ENCODE data around the gene TTLL12.

DNA sequence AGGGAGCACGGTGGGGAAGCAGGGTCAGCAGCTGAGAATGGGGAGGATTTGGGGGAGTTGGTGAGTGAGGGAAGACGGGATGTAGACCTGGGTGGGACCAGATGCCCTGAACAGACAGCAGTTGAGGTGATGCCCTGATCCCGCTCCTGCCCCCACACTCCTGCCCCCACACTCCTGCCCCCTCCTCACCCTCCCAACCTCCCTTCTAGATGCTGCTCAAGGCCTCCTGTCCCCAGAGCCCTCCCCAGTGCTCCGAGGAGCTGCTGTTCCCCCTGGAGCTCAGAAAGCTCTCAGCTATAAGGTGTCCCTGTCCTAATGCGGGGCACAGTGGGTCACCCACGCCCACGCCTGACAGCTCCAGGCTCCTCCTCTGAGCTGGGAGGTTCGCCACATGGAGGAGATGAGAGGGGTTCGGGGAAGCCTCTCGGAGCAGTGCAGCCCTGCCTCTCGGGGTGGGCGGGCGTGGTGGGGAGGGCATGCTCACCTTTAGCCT, 25.1 kb upstream of the TTLL12 start:
- TF ChIP-seq, protein P1, sequence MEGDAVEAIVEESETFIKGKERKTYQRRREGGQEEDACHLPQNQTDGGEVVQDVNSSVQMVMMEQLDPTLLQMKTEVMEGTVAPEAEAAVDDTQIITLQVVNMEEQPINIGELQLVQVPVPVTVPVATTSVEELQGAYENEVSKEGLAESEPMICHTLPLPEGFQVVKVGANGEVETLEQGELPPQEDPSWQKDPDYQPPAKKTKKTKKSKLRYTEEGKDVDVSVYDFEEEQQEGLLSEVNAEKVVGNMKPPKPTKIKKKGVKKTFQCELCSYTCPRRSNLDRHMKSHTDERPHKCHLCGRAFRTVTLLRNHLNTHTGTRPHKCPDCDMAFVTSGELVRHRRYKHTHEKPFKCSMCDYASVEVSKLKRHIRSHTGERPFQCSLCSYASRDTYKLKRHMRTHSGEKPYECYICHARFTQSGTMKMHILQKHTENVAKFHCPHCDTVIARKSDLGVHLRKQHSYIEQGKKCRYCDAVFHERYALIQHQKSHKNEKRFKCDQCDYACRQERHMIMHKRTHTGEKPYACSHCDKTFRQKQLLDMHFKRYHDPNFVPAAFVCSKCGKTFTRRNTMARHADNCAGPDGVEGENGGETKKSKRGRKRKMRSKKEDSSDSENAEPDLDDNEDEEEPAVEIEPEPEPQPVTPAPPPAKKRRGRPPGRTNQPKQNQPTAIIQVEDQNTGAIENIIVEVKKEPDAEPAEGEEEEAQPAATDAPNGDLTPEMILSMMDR (IDR thresholded peaks at IDR 0.05) = no peak
- no peak for TF ChIP-seq POLR2A (IDR thresholded peaks at IDR 0.05)
